Measurements from ENCODE around the gene ZNF195. TPM values are rescaled to one million over a fixed set of nuclear protein-coding genes. Genes with fewer than 3 reads are reported as not detected.
"Not testable (repeated sequence)": the region's sequence is repeated elsewhere in the genome, so short reads cannot be mapped to it uniquely, and the experiment has no call there.

The ZNF195 gene
- total and polyA plus RNA-seq, 2 of the 8 experiments (the other 6 are each of a cell fraction or from before 2014, with no cell fraction given) = 23.9 to 88.6 TPM

- H2BK5ac ChIP-seq (ENCODE audit: low read depth, low read length); H3K23ac ChIP-seq (ENCODE audit: insufficient read length); H4K8ac ChIP-seq (ENCODE audit: extremely low read depth, insufficient read depth, low read length); H3K79me1 ChIP-seq (ENCODE audit: low read depth, low read length); H3K4me3 ChIP-seq (ENCODE audit: extremely low read depth in 1 of 4, insufficient read depth in 2 of 4, low read depth in 3 of 4, low read length in 4 of 4); H3K79me2 ChIP-seq (ENCODE audit: control insufficient read depth in 1 of 2, insufficient read depth in 2 of 2, low read length in 2 of 2); H3K9me3 ChIP-seq (ENCODE audit: insufficient read depth in 2 of 2, low read depth in 1 of 2, low read length in 1 of 2); H3K4ac ChIP-seq (replicated peaks; ENCODE audit: insufficient read length, low read depth, low read length); H3K27ac ChIP-seq (ENCODE audit: low read depth, low read length); H3K23me2 ChIP-seq (ENCODE audit: low read depth, low read length); H2BK120ac ChIP-seq (replicated peaks; ENCODE audit: low read depth, low read length); H3K36me3 ChIP-seq (ENCODE audit: control insufficient read depth in 2 of 4, insufficient read depth in 4 of 4, low read length in 3 of 4); H2BK12ac ChIP-seq (ENCODE audit: low read depth, low read length); H3K14ac ChIP-seq (ENCODE audit: insufficient read length); H2AK5ac ChIP-seq (ENCODE audit: low read depth, low read length); H3K56ac ChIP-seq (replicated peaks; ENCODE audit: insufficient read length, low read depth, low read length); POLR2A ChIA-PET (ENCODE audit: partially characterized antibody); H3K27me3 ChIP-seq (replicated peaks in 1 of 4; ENCODE audit: control insufficient read depth in 3 of 4, extremely low read depth in 1 of 4, insufficient read depth in 3 of 4, low read length in 3 of 4); H3K9ac ChIP-seq (replicated peaks in 1 of 4; ENCODE audit: extremely low read depth in 1 of 4, low read depth in 3 of 4, low read length in 3 of 4); H3K4me2 ChIP-seq (ENCODE audit: insufficient read depth in 1 of 2, low read depth in 2 of 2, low read length in 2 of 2); FAIRE-seq; H2AFZ ChIP-seq (ENCODE audit: low read length); H4K5ac ChIP-seq (ENCODE audit: insufficient read length, low read depth, low read length); H2BK20ac ChIP-seq (ENCODE audit: low read length); H3K4me1 ChIP-seq (replicated peaks in 1 of 4; ENCODE audit: control insufficient read depth in 3 of 4, insufficient read depth in 4 of 4, low read length in 3 of 4); H3K18ac ChIP-seq (ENCODE audit: extremely low read depth, low read length); CTCF ChIA-PET (ENCODE audit: partially characterized antibody); DNase-seq (ENCODE audit: low read depth in 1 of 2, low spot score in 2 of 2); H4K91ac ChIP-seq (replicated peaks; ENCODE audit: insufficient read length, low read length); H2BK15ac ChIP-seq (ENCODE audit: low read length); H4K20me1 ChIP-seq (replicated peaks in 1 of 2; ENCODE audit: control insufficient read depth in 1 of 2, insufficient read depth in 2 of 2, low read length in 2 of 2): not testable (repeated sequence)
- WGBS, 2 experiments (ENCODE audit: extremely low coverage in 1 of 2, insufficient coverage in 1 of 2, insufficient read length in 1 of 2, insufficient replicate concordance in 2 of 2, low coverage in 1 of 2, low lambda C conversion rate in 2 of 2, missing lambda C conversion rate in 1 of 2) = no CpG with 5 or more reads among the region's 10 CpGs
Observed at GRCh38 chr11:3336420-3336819, 42.5 kb downstream of the ZNF195 start.

DNA sequence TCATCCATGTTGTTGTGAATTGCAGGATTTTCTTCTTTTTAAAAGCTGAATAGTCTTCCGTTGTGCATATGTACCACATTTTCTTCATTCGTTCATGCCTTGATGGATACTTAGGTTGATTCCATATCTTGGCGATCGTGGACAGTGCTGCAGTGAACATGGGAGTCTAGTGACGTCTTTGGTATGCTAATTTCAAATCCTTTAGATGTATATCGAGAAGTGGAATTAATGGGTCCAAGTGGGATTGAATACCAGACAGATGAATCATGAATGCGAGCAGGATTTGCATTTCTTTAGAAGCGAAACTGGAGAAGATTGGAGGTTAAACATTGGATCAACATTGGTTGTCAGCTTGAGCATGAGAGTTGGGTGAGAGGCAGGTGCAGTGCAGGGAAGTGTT lies 45.8 kb downstream of the ZNF195 start:
- H3K79me1 ChIP-seq (ENCODE audit: low read depth, low read length); H3K4me3 ChIP-seq (ENCODE audit: extremely low read depth in 1 of 4, insufficient read depth in 2 of 4, low read depth in 3 of 4, low read length in 4 of 4); H2BK20ac ChIP-seq (ENCODE audit: low read length); H3K4ac ChIP-seq (replicated peaks; ENCODE audit: insufficient read length, low read depth, low read length); H3K27ac ChIP-seq (ENCODE audit: low read depth, low read length); H3K9me3 ChIP-seq (ENCODE audit: insufficient read depth in 2 of 2, low read depth in 1 of 2, low read length in 1 of 2); H3K9ac ChIP-seq (replicated peaks in 1 of 4; ENCODE audit: extremely low read depth in 1 of 4, low read depth in 3 of 4, low read length in 3 of 4); H3K14ac ChIP-seq (ENCODE audit: insufficient read length); H3K36me3 ChIP-seq (ENCODE audit: control insufficient read depth in 2 of 4, insufficient read depth in 4 of 4, low read length in 3 of 4); H3K23ac ChIP-seq (ENCODE audit: insufficient read length); H3K4me1 ChIP-seq (replicated peaks in 1 of 4; ENCODE audit: control insufficient read depth in 3 of 4, insufficient read depth in 4 of 4, low read length in 3 of 4); H2BK120ac ChIP-seq (replicated peaks; ENCODE audit: low read depth, low read length); H3K79me2 ChIP-seq (ENCODE audit: control insufficient read depth in 1 of 2, insufficient read depth in 2 of 2, low read length in 2 of 2); H4K8ac ChIP-seq (ENCODE audit: extremely low read depth, insufficient read depth, low read length); CTCF ChIA-PET (ENCODE audit: partially characterized antibody); DNase-seq (ENCODE audit: low read depth in 1 of 2, low spot score in 2 of 2); POLR2A ChIA-PET (ENCODE audit: partially characterized antibody); H2BK15ac ChIP-seq (ENCODE audit: low read length); H2BK5ac ChIP-seq (ENCODE audit: low read depth, low read length); H3K56ac ChIP-seq (replicated peaks; ENCODE audit: insufficient read length, low read depth, low read length); H2AK5ac ChIP-seq (ENCODE audit: low read depth, low read length); H2AFZ ChIP-seq (ENCODE audit: low read length); H4K20me1 ChIP-seq (replicated peaks in 1 of 2; ENCODE audit: control insufficient read depth in 1 of 2, insufficient read depth in 2 of 2, low read length in 2 of 2); H2BK12ac ChIP-seq (ENCODE audit: low read depth, low read length); FAIRE-seq; H3K18ac ChIP-seq (ENCODE audit: extremely low read depth, low read length); H4K5ac ChIP-seq (ENCODE audit: insufficient read length, low read depth, low read length); H3K4me2 ChIP-seq (ENCODE audit: insufficient read depth in 1 of 2, low read depth in 2 of 2, low read length in 2 of 2); H3K27me3 ChIP-seq (replicated peaks in 1 of 4; ENCODE audit: control insufficient read depth in 3 of 4, extremely low read depth in 1 of 4, insufficient read depth in 3 of 4, low read length in 3 of 4); H4K91ac ChIP-seq (replicated peaks; ENCODE audit: insufficient read length, low read length); H3K23me2 ChIP-seq (ENCODE audit: low read depth, low read length): not testable (repeated sequence)
- WGBS, 2 experiments (ENCODE audit: extremely low coverage in 1 of 2, insufficient coverage in 1 of 2, insufficient read length in 1 of 2, insufficient replicate concordance in 2 of 2, low coverage in 1 of 2, low lambda C conversion rate in 2 of 2, missing lambda C conversion rate in 1 of 2) = no CpG with 5 or more reads among the region's 8 CpGs

Data from H1 (cell line).